Osteoblast (primary cell): Measurements from ENCODE around the gene DISC1. TPM values are rescaled to one million over a fixed set of nuclear protein-coding genes. Genes with fewer than 3 reads are reported as not detected.

ENCODE experiments used
- DNase-seq: peaks from one replicate; pipeline ENCODE4 v3.0.0; 2011; ENCODE audit warnings: low spot score, mixed read lengths; ENCODE audit not compliant: insufficient read length; ENCODE audit errors: missing footprints
- H2AFZ ChIP-seq: 2 replicates; pipeline ENCODE4 v1.6.0; 2011; ENCODE audit warnings: mild to moderate bottlenecking, low read length
- H3K27ac ChIP-seq: 2 replicates; pipeline ENCODE4 v1.5.1; 2011; ENCODE audit warnings: mild to moderate bottlenecking, low read depth, low read length, moderate library complexity
- H3K27me3 ChIP-seq: 2 replicates; pipeline ENCODE4 v1.6.0; 2012; ENCODE audit warnings: mild to moderate bottlenecking, control low read depth, inconsistent platforms, low read length, moderate library complexity; ENCODE audit not compliant: insufficient read depth
- H3K36me3 ChIP-seq: 2 replicates; pipeline ENCODE4 v1.5.1; 2011; ENCODE audit warnings: mild to moderate bottlenecking, low read length, control low read depth, moderate library complexity; ENCODE audit not compliant: insufficient read depth
- H3K4me1 ChIP-seq: 2 replicates; pipeline ENCODE4 v1.5.1; 2011; ENCODE audit warnings: mild to moderate bottlenecking, low read length, control low read depth, moderate library complexity; ENCODE audit not compliant: insufficient read depth
- H3K4me2 ChIP-seq: 2 replicates; pipeline ENCODE4 v1.6.0; 2011; ENCODE audit warnings: mild to moderate bottlenecking, low read length; ENCODE audit not compliant: insufficient read depth
- H3K4me3 ChIP-seq: fragments of 200-600 bp; sonication (generic); 3 replicates; pipeline ENCODE4 v1.5.1; 2012; ENCODE audit warnings: mild to moderate bottlenecking, low read length, inconsistent platforms; ENCODE audit not compliant: insufficient read depth
- H3K79me2 ChIP-seq: 2 replicates; pipeline ENCODE4 v1.6.0; 2012; ENCODE audit warnings: mild to moderate bottlenecking, low read length, control low read depth, inconsistent platforms; ENCODE audit not compliant: insufficient read depth
- H3K9me3 ChIP-seq: 2 replicates; pipeline ENCODE4 v1.5.1; 2011; ENCODE audit warnings: low read depth, low read length, control low read depth
- H4K20me1 ChIP-seq: 2 replicates; pipeline ENCODE4 v1.6.0; 2012; ENCODE audit warnings: mild to moderate bottlenecking, low read length, control low read depth; ENCODE audit not compliant: insufficient read depth
- total RNA-seq: library from RNA; depleted of rRNA; stranded (reverse); fragments of >200 nt; gene quantifications from 2 replicates; pipeline ENCODE4 v1.2.3, GENCODE V29; 2012
- TF ChIP-seq, protein P1 (sequence below): IDR thresholded peaks from 2 replicates; pipeline ENCODE4 v1.5.1; 2011; ENCODE audit warnings: mild to moderate bottlenecking, low read depth, low read length, moderate library complexity; ENCODE audit errors: extremely low read depth

The DISC1 gene
- total RNA-seq, 1 donor: 11.9 TPM

DNA sequence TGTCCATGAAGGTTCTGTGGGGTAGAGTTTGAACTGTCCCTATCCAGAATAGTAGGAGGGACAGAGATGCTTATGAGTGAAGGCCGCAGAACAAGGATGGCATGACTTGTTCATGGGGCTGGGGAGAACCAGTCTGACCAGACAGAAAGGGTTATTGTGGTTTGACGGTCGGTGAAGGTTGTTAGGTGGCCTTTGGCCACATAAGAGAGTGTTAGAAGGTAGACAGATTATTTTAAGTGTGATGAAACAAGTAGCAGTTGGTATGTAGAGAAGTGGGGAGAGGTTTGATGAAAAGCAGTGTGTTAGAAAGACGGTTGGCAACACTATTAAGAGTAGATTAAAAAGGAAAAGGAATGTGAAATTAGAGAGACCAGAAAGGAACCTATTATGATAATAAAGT, 355.1 kb downstream of the DISC1 start:
- no peak overlapping the region for H2AFZ ChIP-seq
- no peak for DNase-seq
- H3K36me3 ChIP-seq: no peaks in the 10 kb centered on the region
- no peaks in the 10 kb centered on the region for H4K20me1 ChIP-seq
- H3K4me1 ChIP-seq: no peaks in the 10 kb centered on the region
- H3K9me3 ChIP-seq: no peaks in the 10 kb centered on the region
- no peak overlapping the region for H3K4me2 ChIP-seq
- H3K79me2 ChIP-seq: no peaks in the 10 kb centered on the region
- H3K4me3 ChIP-seq: no peak overlapping the region
- TF ChIP-seq, protein P1, sequence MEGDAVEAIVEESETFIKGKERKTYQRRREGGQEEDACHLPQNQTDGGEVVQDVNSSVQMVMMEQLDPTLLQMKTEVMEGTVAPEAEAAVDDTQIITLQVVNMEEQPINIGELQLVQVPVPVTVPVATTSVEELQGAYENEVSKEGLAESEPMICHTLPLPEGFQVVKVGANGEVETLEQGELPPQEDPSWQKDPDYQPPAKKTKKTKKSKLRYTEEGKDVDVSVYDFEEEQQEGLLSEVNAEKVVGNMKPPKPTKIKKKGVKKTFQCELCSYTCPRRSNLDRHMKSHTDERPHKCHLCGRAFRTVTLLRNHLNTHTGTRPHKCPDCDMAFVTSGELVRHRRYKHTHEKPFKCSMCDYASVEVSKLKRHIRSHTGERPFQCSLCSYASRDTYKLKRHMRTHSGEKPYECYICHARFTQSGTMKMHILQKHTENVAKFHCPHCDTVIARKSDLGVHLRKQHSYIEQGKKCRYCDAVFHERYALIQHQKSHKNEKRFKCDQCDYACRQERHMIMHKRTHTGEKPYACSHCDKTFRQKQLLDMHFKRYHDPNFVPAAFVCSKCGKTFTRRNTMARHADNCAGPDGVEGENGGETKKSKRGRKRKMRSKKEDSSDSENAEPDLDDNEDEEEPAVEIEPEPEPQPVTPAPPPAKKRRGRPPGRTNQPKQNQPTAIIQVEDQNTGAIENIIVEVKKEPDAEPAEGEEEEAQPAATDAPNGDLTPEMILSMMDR: no peak
- no peaks in the 10 kb centered on the region for H3K27me3 ChIP-seq
- no peak overlapping the region for H3K27ac ChIP-seq

DNA sequence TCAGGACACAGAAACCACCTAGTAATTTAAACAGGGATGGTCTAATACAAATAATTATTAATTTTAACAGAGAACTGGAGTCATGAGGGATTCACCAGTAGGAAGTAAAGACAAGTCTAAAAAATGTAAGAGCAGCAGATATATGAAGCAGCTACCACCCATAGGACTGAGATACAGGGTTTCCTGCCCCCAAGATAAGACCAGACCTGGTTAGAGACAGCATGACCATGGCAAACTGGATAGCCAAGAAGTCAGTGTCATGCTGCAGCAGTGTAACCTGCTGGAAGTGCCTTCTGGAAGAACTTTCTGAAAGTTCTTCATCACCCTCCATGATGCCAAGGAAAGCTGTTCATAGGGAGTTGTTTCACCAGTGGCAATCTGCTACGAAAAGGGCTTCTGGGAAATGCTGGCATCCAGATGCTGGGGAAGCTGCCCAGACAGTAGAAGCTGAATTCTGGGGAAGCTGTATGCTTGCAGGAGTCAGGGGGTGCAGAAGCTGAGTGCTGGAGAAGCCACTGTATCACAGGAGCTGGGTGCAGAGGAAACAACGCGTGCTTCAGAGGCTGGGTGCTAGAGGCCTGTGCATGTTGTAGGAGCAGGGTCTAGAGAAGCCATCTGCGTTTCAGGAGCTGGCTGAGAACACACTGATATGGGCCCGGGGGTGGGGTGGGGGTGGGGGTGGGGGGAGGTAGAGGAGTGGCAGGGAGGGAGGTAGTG, 356.4 kb downstream of the DISC1 start:
- no peak overlapping the region for H3K27ac ChIP-seq
- H3K4me3 ChIP-seq: no peak overlapping the region
- H3K4me2 ChIP-seq: no peak overlapping the region
- H3K36me3 ChIP-seq: no peaks in the 10 kb centered on the region
- no peak for DNase-seq
- no peak overlapping the region for H2AFZ ChIP-seq
- no peaks in the 10 kb centered on the region for H3K79me2 ChIP-seq
- H4K20me1 ChIP-seq: no peaks in the 10 kb centered on the region
- TF ChIP-seq, protein P1: no peak
- no peaks in the 10 kb centered on the region for H3K9me3 ChIP-seq
- no peaks in the 10 kb centered on the region for H3K27me3 ChIP-seq
- H3K4me1 ChIP-seq: no peaks in the 10 kb centered on the region

DNA sequence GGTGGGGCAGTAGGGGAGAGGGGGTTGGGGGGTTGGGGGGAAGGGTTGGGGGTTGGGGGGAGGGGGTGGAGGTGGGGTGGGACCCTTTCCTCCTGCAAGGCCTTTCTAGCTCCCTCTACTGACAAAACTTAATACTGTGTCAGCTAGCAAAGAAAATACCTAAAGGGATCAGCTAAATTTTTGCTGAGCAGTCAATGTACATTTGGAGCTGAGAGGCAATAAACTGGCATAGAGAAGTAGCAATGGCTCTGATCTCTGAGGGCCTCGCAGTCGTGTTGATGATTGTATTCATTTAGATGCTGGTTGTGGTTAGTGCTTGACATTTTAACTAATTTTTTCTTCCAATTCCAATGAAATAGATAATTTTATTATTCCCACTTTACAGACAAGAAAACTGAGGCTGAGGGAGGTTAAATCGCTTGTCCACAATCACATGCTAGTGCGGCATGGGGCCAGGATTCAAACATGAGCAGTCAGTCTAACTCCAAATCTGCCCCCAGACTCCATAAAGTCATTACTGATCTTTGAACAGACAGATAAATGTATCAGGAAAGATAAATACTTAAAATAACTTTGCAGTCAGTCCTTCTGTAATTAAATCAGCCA, 357.1 kb downstream of the DISC1 start:
- DNase-seq: no peak
- Histone ChIP-seq H3K9me3 (no peaks in the 10 kb centered on the region), H4K20me1 (no peaks in the 10 kb centered on the region), H3K4me1 (no peaks in the 10 kb centered on the region), H3K79me2 (no peaks in the 10 kb centered on the region), H2AFZ (no peak overlapping the region), H3K36me3 (no peaks in the 10 kb centered on the region), H3K4me3 (no peak overlapping the region), H3K4me2 (no peak overlapping the region), H3K27me3 (no peaks in the 10 kb centered on the region), H3K27ac (no peak overlapping the region)
- TF ChIP-seq, protein P1: no peak

DNA sequence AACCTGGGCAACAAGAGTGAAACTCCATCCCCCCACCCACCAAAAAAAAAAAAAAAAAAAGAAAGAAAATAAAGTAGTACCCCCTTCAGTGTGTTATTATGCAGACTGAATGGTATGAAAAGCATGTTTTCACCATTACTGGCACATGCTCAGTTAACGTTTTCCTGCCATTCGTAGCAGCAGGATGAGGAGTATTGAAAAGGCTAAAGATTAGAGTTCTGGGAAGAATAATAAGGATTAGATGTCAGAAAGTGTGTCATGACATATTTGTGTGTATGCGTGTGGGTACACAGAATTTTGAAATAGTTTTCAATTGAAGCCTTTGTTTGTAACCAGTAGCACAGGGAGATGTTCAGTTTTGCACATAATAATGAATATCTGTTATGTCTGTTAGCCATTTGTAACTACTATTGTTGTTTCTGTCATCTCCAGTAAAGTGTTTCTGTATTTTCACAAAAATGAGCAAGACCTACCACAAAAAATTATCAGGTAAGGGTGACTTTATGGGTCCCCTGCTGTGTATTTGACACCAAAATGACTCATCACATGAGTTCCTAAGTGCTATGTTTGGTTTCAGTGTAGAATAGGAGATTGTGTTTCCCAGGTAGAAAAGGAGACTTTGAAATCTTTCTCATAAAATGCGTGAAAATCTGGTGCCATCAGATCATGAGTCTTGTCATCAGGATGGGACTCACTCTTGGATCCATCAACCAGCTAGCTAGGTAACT, 358.9 kb downstream of the DISC1 start:
- Histone ChIP-seq H3K4me2 (no peak overlapping the region), H2AFZ (no peak overlapping the region), H3K36me3 (no peaks in the 10 kb centered on the region), H3K9me3 (no peaks in the 10 kb centered on the region), H4K20me1 (no peaks in the 10 kb centered on the region), H3K27me3 (no peaks in the 10 kb centered on the region), H3K4me1 (no peaks in the 10 kb centered on the region), H3K4me3 (no peak overlapping the region), H3K79me2 (no peaks in the 10 kb centered on the region), H3K27ac (no peak overlapping the region)
- DNase-seq: no peak
- TF ChIP-seq, protein P1: no peak
